GM19043 (cell line): ENCODE data around the gene DNMBP.
"Not testable (repeated sequence)": the region's sequence is repeated elsewhere in the genome, so short reads cannot be mapped to it uniquely, and the experiment has no call there.

Source experiments
- ATAC-seq: cut with Tn5 transposase; IDR thresholded peaks from one replicate; pipeline ENCODE4 v1.9.1; 2021; ENCODE audit warnings: low read depth; ENCODE audit not compliant: unreplicated experiment

The DNMBP gene

GRCh38 chr10:99963467-99964165 lies 46.1 kb downstream of the DNMBP start:
- ATAC-seq, result not testable (repeated sequence)

- ATAC-seq, result no peak
Observed at GRCh38 chr10:99958806-99959205, 50.9 kb downstream of the DNMBP start.

GRCh38 chr10:99958302-99958701 lies 51.4 kb downstream of the DNMBP start:
- ATAC-seq, result no peak

- not testable (repeated sequence) for ATAC-seq
Observed at GRCh38 chr10:99953510-99953909, 56.2 kb downstream of the DNMBP start.

GRCh38 chr10:99952799-99953198 lies 56.9 kb downstream of the DNMBP start:
- no peak for ATAC-seq

GRCh38 chr10:99946051-99946450 lies 63.7 kb downstream of the DNMBP start:
- ATAC-seq, result not testable (repeated sequence)

- no peak for ATAC-seq
Observed at GRCh38 chr10:99945263-99945662, 64.5 kb downstream of the DNMBP start.

GRCh38 chr10:99944860-99945259 lies 64.9 kb downstream of the DNMBP start:
- no peak for ATAC-seq

GRCh38 chr10:99943908-99944307 lies 65.8 kb downstream of the DNMBP start:
- ATAC-seq, result no peak

GRCh38 chr10:99941942-99942820 lies 67.6 kb downstream of the DNMBP start:
- no peak for ATAC-seq

GRCh38 chr10:99938563-99938962 lies 71.2 kb downstream of the DNMBP start:
- peak; percentile 76 for ATAC-seq

- ATAC-seq, result no peak
Observed at GRCh38 chr10:99937630-99938029, 72.1 kb downstream of the DNMBP start.

- ATAC-seq, result not testable (repeated sequence)
Observed at GRCh38 chr10:99932203-99932957, 77.4 kb downstream of the DNMBP start.

- ATAC-seq, result no peak
Observed at GRCh38 chr10:99930731-99931550, 78.8 kb downstream of the DNMBP start.

GRCh38 chr10:99929360-99929759 lies 80.4 kb downstream of the DNMBP start:
- ATAC-seq, result no peak

- ATAC-seq, result no peak
Observed at GRCh38 chr10:99927721-99928280, 81.9 kb downstream of the DNMBP start.

- no peak for ATAC-seq
Observed at GRCh38 chr10:99926925-99927720, 82.6 kb downstream of the DNMBP start.

GRCh38 chr10:99924451-99925255 lies 85.1 kb downstream of the DNMBP start:
- ATAC-seq, result no peak
